Heart left ventricle (tissue), 13 donors: ENCODE results near the gene PDE1A.

ENCODE experiments used
- CTCF ChIP-seq, 12 donors: fragments of 200-600 bp; sonication (generic) in 4 of 12; IDR thresholded peaks; one replicate each; pipeline versions ENCODE4 v1.5.0 to v1.8.0; 2018 to 2022; ENCODE audit warnings: antibody characterized with exemption in 12 of 12, mild to moderate bottlenecking in 5 of 12
- POLR2A ChIP-seq, 2 donors: fragments of 450-650 bp; IDR thresholded peaks; one replicate each; pipeline ENCODE4 v1.6.1; 2017; ENCODE audit warnings: antibody characterized with exemption in 2 of 2, mild to moderate bottlenecking in 2 of 2, moderate library complexity in 2 of 2
- donor health status: ischemic (EF 13 %, LVEDD 7.1; RV severe dilation, severe dysfunction).
- donor health status: DM: no; HTN: yes; CAD: no.
- donor health status: DM: no; HTN: no; CAD: no.
- donor health status: ischemic (EF 25% LVEDD 6.9; RV normal size, moderate dysfunction).
- donor health status: ischemic (EF 25% LVEDD 5.7; RV mildly dilated, moderate dysfunction).
- donor health status: ischemic (EF 35%, LVEDD 5.7; RV mildly dilated, moderate dysfunction).
- donor health status: nonischemic (EF 11% LVEDD 7.7; RV severe dilation, severe dysfunction).
- donor health status: DM: yes; HTN: yes; CAD: no.
- donor health status: PGD.
- donor health status: ischemic (EF 29% LVEDD 5.4; RV normal size, mild dysfunction).
- donor health status: nonischemic (EF 23%, LVEDD 6.1; RV moderate dilation, normal function).

GRCh38 chr2:182097571-182098164 lies 329.2 kb downstream of the PDE1A start:
- TF ChIP-seq POLR2A (IDR thresholded peaks at IDR 0.05) (no peak), CTCF (IDR thresholded peaks at IDR 0.05) (no peak)
